HepG2 (cell line): ENCODE data around the gene UPF3A. TPM values are rescaled to one million over a fixed set of nuclear protein-coding genes. Genes with fewer than 3 reads are reported as not detected.

Experiments
- CEBPZ ChIP-seq: IDR thresholded peaks from 2 replicates; pipeline ENCODE4 v1.6.1; 2012; ENCODE audit warnings: low read length, improper control_type of control experiment
- MTA1 ChIP-seq: sonication (generic); formaldehyde crosslinking; IDR thresholded peaks from 2 replicates; pipeline ENCODE4 v1.4.0; 2020; ENCODE audit warnings: missing genetic modification reagents, mild to moderate bottlenecking, borderline replicate concordance
- ZNF318 ChIP-seq: sonication (generic); formaldehyde crosslinking; IDR thresholded peaks from 2 replicates; pipeline ENCODE4 v1.4.0; 2020; ENCODE audit warnings: mild to moderate bottlenecking, missing genetic modification reagents
- ZNF780A ChIP-seq: sonication (generic); formaldehyde crosslinking; IDR thresholded peaks from 2 replicates; pipeline ENCODE4 v1.8.0; 2022; ENCODE audit warnings: mild to moderate bottlenecking, missing genetic modification reagents, moderate library complexity
- polyA plus RNA-seq, 8 experiments: library from polyadenylated mRNA; depleted of rRNA in 3 of 8; stranded (reverse) in 7 of 8; unstranded in 1 of 8; fragments of >200 nt; fragmentation: Illumina TruSeq in 4 of 8; extraction: Trizol in 4 of 8; gene quantifications; 2 replicates each; pipeline versions ENCODE4 v1.2.1 to v1.2.3, GENCODE V29; 2011 to 2016; ENCODE audit warnings: low read depth in 4 of 8, missing spikeins in 1 of 8, mixed read lengths in 1 of 8; ENCODE audit not compliant: insufficient read depth in 1 of 8
- total RNA-seq, 5 experiments: library from RNA; depleted of rRNA; stranded (reverse); fragments of >200 nt; fragmentation: Illumina TruSeq; extraction: Trizol; gene quantifications; 2 replicates each; pipeline ENCODE4 v1.2.3, GENCODE V29; 2016; ENCODE audit warnings: low read depth in 1 of 5

Gene UPF3A
- total and polyA plus RNA-seq, 2 of the 13 experiments (the other 11 are each of a cell fraction or from before 2014, with no cell fraction given), result 60.2 to 63.8 TPM

- TF ChIP-seq ZNF780A (CRISPR knock-in tag) (0 out of 2 replicates have a peak, but pooled peaks have one; percentile 48), MTA1 (CRISPR knock-in tag) (peak; percentile 45; the same call in 1 of the 2 replicates), CEBPZ (no peak), ZNF318 (no peak)
Observed at GRCh38 chr13:114281351-114282040, at the start of gene UPF3A (continued).
